CMK (cell line): ENCODE data around the gene RNF151.

Experiments used
- DNase-seq: peaks from one replicate; pipeline ENCODE4 v3.0.0-alpha.2; 2010; ENCODE audit warnings: low read depth

Gene RNF151

GRCh38 chr16:1978476-1979120 lies 11.9 kb downstream of the RNF151 start:
- DNase-seq, result no peak

GRCh38 chr16:1979271-1980029 lies 12.8 kb downstream of the RNF151 start:
- no peak for DNase-seq

GRCh38 chr16:1980030-1980769 lies 13.5 kb downstream of the RNF151 start:
- DNase-seq, result no peak

- no peak for DNase-seq
Observed at GRCh38 chr16:1980770-1981087, 14.1 kb downstream of the RNF151 start.

- DNase-seq, result no peak
Observed at GRCh38 chr16:1981398-1981836, 14.8 kb downstream of the RNF151 start, which contains the start of gene NOXO1. TSS of gene NOXO1 (minus strand) at chr16:1981469. CDS start at chr16:1981179, 290 bp downstream.

- no peak for DNase-seq
Observed at GRCh38 chr16:1982013-1982433, 15.4 kb downstream of the RNF151 start.

GRCh38 chr16:1982991-1983543 lies 16.4 kb downstream of the RNF151 start:
- no peak for DNase-seq

- DNase-seq, result peak; percentile 76
Observed at GRCh38 chr16:1983544-1984346, 17.1 kb downstream of the RNF151 start, which contains the start of gene GFER. TSS of gene GFER (plus strand) at chr16:1984193. CDS start at chr16:1984219, 26 bp downstream.

GRCh38 chr16:1984347-1985225 lies 17.9 kb downstream of the RNF151 start:
- DNase-seq, result no peak

GRCh38 chr16:1985466-1986150 lies 19.0 kb downstream of the RNF151 start:
- no peak for DNase-seq

GRCh38 chr16:1987198-1987597 lies 20.5 kb downstream of the RNF151 start:
- no peak for DNase-seq

- DNase-seq, result no peak
Observed at GRCh38 chr16:1989209-1990100, 22.8 kb downstream of the RNF151 start, which contains the start of gene SYNGR3. TSS of gene SYNGR3 (plus strand) at chr16:1989970. CDS start at chr16:1990103, 133 bp downstream.

- DNase-seq, result no peak
Observed at GRCh38 chr16:1990101-1990350, 23.4 kb downstream of the RNF151 start.

- DNase-seq, result no peak
Observed at GRCh38 chr16:1990351-1991134, 23.9 kb downstream of the RNF151 start.

GRCh38 chr16:1991135-1991551 lies 24.5 kb downstream of the RNF151 start:
- no peak for DNase-seq

- no peak for DNase-seq
Observed at GRCh38 chr16:1991588-1991947, 24.9 kb downstream of the RNF151 start.

- peak; percentile 74 for DNase-seq
Observed at GRCh38 chr16:1991948-1992703, 25.5 kb downstream of the RNF151 start.
